Neutrophil (primary cell): ENCODE measurements around the gene SYT5.

Experiments
- H3K27ac ChIP-seq: fragments of 200-600 bp; sonication (generic); 2 replicates; pipeline ENCODE4 v1.5.1; 2016; ENCODE audit warnings: mild to moderate bottlenecking, moderate library complexity
- H3K27me3 ChIP-seq: fragments of 200-600 bp; sonication (generic); 2 replicates; pipeline ENCODE4 v1.6.0; 2016; ENCODE audit warnings: mild to moderate bottlenecking
- H3K36me3 ChIP-seq: fragments of 200-600 bp; sonication (generic); 2 replicates; pipeline ENCODE4 v1.5.1; 2017
- H3K4me1 ChIP-seq, 2 experiments: fragments of 200-600 bp in 1 of 2; sonication (generic) in 1 of 2; 1 replicate in 1 of 2; 2 replicates in 1 of 2; pipeline versions ENCODE4 v1.5.1 to v1.6.1; 2013 to 2016; ENCODE audit warnings: low read depth in 1 of 2, low read length in 1 of 2, mild to moderate bottlenecking in 1 of 2, moderate library complexity in 1 of 2; ENCODE audit not compliant: control insufficient read depth in 1 of 2, insufficient read depth in 1 of 2
- H3K4me3 ChIP-seq, 2 experiments: fragments of 200-600 bp in 1 of 2; sonication (generic) in 1 of 2; 1 replicate in 1 of 2; 2 replicates in 1 of 2; pipeline ENCODE4 v1.5.1; 2013 to 2016; ENCODE audit warnings: low read depth in 1 of 2, low read length in 1 of 2, mild to moderate bottlenecking in 1 of 2, moderate library complexity in 1 of 2
- H3K9me3 ChIP-seq: fragments of 200-600 bp; sonication (generic); 2 replicates; pipeline ENCODE4 v1.5.1; 2016
- CTCF ChIP-seq: fragments of 200-600 bp; sonication (generic); IDR thresholded peaks from 2 replicates; pipeline ENCODE4 v1.5.1; 2016; ENCODE audit warnings: antibody characterized with exemption

Gene SYT5

DNA sequence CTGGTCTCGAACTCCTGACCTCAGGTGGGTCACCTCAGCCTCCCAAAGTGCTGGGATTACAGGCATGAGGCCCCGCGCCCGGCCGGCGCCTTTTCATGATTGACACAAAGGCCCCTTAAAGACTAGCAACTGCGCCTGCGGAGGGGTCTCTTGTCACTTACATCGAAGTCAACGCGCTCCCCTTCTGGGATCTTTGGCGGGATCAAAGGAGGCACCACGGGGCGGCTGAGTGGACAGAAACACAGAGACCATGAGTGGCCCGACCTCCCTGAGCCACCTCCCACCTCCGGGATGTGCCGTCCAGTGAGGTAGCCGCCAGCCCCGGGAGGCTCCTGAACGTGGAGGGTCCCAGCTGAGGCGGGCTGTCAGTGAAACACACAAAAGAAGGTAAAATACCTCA is 38.4 kb downstream of the SYT5 start:
- Histone ChIP-seq H3K4me3 (no peak overlapping the region), H3K36me3 (no peaks in the 10 kb centered on the region), H3K27me3 (peaks cover 87% of the 10 kb centered on the region), H3K9me3 (no peaks in the 10 kb centered on the region), H3K4me1 (peaks cover 7 to 14% of the 10 kb centered on the region in 2 experiments), H3K27ac (no peak overlapping the region)
- TF ChIP-seq CTCF: no peak

GRCh38 chr19:55137915-55138314 is 42.2 kb downstream of the SYT5 start:
- TF ChIP-seq CTCF: no peak
- no peaks in the 10 kb centered on the region for H3K36me3 ChIP-seq
- H3K4me3 ChIP-seq: no peak overlapping the region
- no peak overlapping the region for H3K27ac ChIP-seq
- H3K9me3 ChIP-seq: no peaks in the 10 kb centered on the region
- H3K27me3 ChIP-seq: peaks cover 76% of the 10 kb centered on the region
- H3K4me1 ChIP-seq: no peaks in the 10 kb centered on the region

- H3K27me3 ChIP-seq: peaks cover 74% of the 10 kb centered on the region
- H3K4me1 ChIP-seq: no peaks in the 10 kb centered on the region
- TF ChIP-seq CTCF: no peak
- H3K36me3 ChIP-seq: no peaks in the 10 kb centered on the region
- no peak overlapping the region for H3K4me3 ChIP-seq
- no peaks in the 10 kb centered on the region for H3K9me3 ChIP-seq
- no peak overlapping the region for H3K27ac ChIP-seq
These were observed 43.5 kb downstream of the SYT5 start for GRCh38 chr19:55136399-55137102.

GRCh38 chr19:55134736-55135135 is 45.4 kb downstream of the SYT5 start:
- TF ChIP-seq CTCF: no peak
- Histone ChIP-seq H3K4me3 (no peak overlapping the region), H3K36me3 (no peaks in the 10 kb centered on the region), H3K27ac (no peak overlapping the region), H3K4me1 (no peaks in the 10 kb centered on the region), H3K9me3 (no peaks in the 10 kb centered on the region), H3K27me3 (peaks cover 73% of the 10 kb centered on the region)

DNA sequence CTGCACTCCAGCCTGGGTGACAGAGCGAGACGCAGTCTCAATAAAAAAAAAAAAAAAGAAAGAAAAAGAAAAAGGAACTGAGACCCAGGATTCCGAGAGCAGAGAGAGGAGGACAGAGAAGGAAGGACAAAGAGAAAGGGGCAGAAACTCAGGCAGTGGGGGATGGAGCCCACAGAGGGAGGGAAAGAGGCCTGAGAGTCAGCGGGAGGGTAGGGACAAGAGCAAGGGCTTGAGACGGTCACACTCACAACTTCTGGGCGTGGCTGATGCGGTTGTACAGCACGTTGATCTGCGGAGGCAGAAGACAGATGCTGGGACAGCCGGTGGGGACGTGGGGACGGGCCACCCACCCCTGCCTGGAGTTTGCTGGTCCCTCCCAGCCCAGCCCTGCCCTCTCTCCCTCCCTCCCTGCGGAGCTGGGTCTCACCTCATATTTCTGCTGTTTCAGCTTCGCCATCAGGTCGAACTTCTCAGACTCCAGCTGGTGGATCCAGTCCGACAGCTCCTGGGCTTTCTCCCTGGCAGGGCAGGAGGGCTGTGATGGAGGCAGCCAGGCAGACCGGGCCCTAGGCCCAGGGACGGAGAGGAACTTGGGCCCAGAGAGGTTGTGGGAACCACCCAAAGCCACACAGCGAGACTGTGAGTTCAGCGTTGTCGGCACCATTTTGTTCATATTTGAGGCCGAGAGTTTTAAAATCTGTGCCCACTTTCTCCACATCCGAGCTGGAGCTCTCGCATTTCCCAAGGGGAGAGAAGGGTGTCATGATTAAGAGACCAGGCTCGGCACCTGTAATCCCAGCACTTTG is 46.2 kb downstream of the SYT5 start:
- no peak overlapping the region for H3K27ac ChIP-seq
- no peaks in the 10 kb centered on the region for H3K36me3 ChIP-seq
- no peak for TF ChIP-seq CTCF
- H3K27me3 ChIP-seq: peaks cover 71% of the 10 kb centered on the region
- H3K4me1 ChIP-seq: no peaks in the 10 kb centered on the region
- H3K9me3 ChIP-seq: no peaks in the 10 kb centered on the region
- H3K4me3 ChIP-seq: no peak overlapping the region
